IMR-90 (cell line): ENCODE results near the gene PHF21B. TPM values are rescaled to one million over a fixed set of nuclear protein-coding genes. Genes with fewer than 3 reads are reported as not detected.

Experiments
- ATAC-seq: fragments of 200-7000 bp; cut with Tn5 transposase; 2 replicates; pipeline ENCODE4 v1.9.1; 2020; ENCODE audit warnings: low read depth, mild to moderate bottlenecking, moderate library complexity
- BruUV-seq: library from RNA; stranded (reverse); fragments of 400-500 nt; replicated peaks from 2 replicates; lab custom pipeline; 2021; lab: Mats Ljungman, UMichigan
- CTCF ChIA-PET: fragments of 300-600 bp; formaldehyde crosslinking; extraction: SDS; loops from one replicate; lab custom pipeline; 2021; ENCODE audit warnings: antibody characterized with exemption; lab: Yijun Ruan, JAX
- POLR2A ChIA-PET: fragments of 300-600 bp; sonication (Branson Sonifier 250); formaldehyde crosslinking; loops from one replicate; lab custom pipeline; 2022; ENCODE audit warnings: antibody characterized with exemption; ENCODE audit not compliant: unreplicated experiment; lab: Charles Lee
- DNase-seq: peaks from one replicate; pipeline ENCODE4 v3.0.0; 2013
- H2AFZ ChIP-seq: replicated peaks from 2 replicates; pipeline ENCODE3; 2013; ENCODE audit warnings: low read length, mild to moderate bottlenecking; ENCODE audit not compliant: poor library complexity
- H2AK5ac ChIP-seq: 2 replicates; pipeline ENCODE4 v1.6.1; 2013; ENCODE audit warnings: low read depth, low read length, inconsistent platforms
- H2AK9ac ChIP-seq: replicated peaks from 2 replicates; pipeline ENCODE3; 2013; ENCODE audit warnings: mild to moderate bottlenecking, low read depth, low read length, moderate library complexity; ENCODE audit not compliant: poor library complexity
- H2BK120ac ChIP-seq: 2 replicates; pipeline ENCODE4 v1.6.1; 2013; ENCODE audit warnings: low read depth, low read length, inconsistent platforms
- H2BK15ac ChIP-seq: 3 replicates; pipeline ENCODE4 v1.6.1; 2013; ENCODE audit warnings: low read depth, low read length, inconsistent platforms
- H2BK20ac ChIP-seq: 2 replicates; pipeline ENCODE4 v1.6.1; 2013; ENCODE audit warnings: low read depth, mild to moderate bottlenecking, inconsistent platforms, low read length, moderate library complexity
- H2BK5ac ChIP-seq: 2 replicates; pipeline ENCODE4 v1.6.1; 2013; ENCODE audit warnings: mild to moderate bottlenecking, low read depth, low read length, inconsistent platforms; ENCODE audit not compliant: poor library complexity, severe bottlenecking
- H3K14ac ChIP-seq: replicated peaks from 2 replicates; pipeline ENCODE4 v1.6.1; 2013; ENCODE audit warnings: low read depth, low read length, inconsistent platforms
- H3K18ac ChIP-seq: 2 replicates; pipeline ENCODE4 v1.6.1; 2013; ENCODE audit warnings: low read depth, low read length, control low read depth
- H3K23ac ChIP-seq: 2 replicates; pipeline ENCODE4 v1.6.1; 2013; ENCODE audit warnings: low read depth, low read length, inconsistent platforms
- H3K27ac ChIP-seq: 2 replicates; pipeline ENCODE4 v1.5.1; 2013; ENCODE audit warnings: mild to moderate bottlenecking, control low read depth, low read length; ENCODE audit not compliant: insufficient read depth
- H3K27me3 ChIP-seq: 2 replicates; pipeline ENCODE4 v1.6.1; 2013; ENCODE audit warnings: low read length; ENCODE audit not compliant: control insufficient read depth, insufficient read depth
- H3K36me3 ChIP-seq: 2 replicates; pipeline ENCODE4 v1.6.1; 2013; ENCODE audit warnings: low read length, mixed read lengths; ENCODE audit not compliant: control insufficient read depth, insufficient read depth
- H3K4ac ChIP-seq: 2 replicates; pipeline ENCODE4 v1.6.1; 2013; ENCODE audit warnings: low read depth, low read length, inconsistent platforms
- H3K4me1 ChIP-seq: 2 replicates; pipeline ENCODE4 v1.6.1; 2013; ENCODE audit warnings: low read length, mixed read lengths; ENCODE audit not compliant: control insufficient read depth, insufficient read depth
- H3K4me2 ChIP-seq: 2 replicates; pipeline ENCODE4 v1.6.1; 2013; ENCODE audit warnings: low read depth, mild to moderate bottlenecking, control low read depth, low read length, moderate library complexity
- H3K4me3 ChIP-seq: 2 replicates; pipeline ENCODE4 v1.5.1; 2013; ENCODE audit warnings: low read depth, mild to moderate bottlenecking, control low read depth, low read length, moderate library complexity; ENCODE audit not compliant: insufficient read depth
- H3K56ac ChIP-seq: 2 replicates; pipeline ENCODE4 v1.6.1; 2013; ENCODE audit warnings: low read length, inconsistent platforms; ENCODE audit not compliant: insufficient read depth; ENCODE audit errors: extremely low read depth
- H3K79me1 ChIP-seq, 2 experiments: 2 replicates each; pipeline ENCODE4 v1.6.1; 2013; ENCODE audit warnings: low read length in 2 of 2, inconsistent platforms in 1 of 2, low read depth in 1 of 2
- H3K9ac ChIP-seq: 2 replicates; pipeline ENCODE4 v1.6.1; 2013; ENCODE audit warnings: low read depth, low read length, control low read depth
- H3K9me1 ChIP-seq: 2 replicates; pipeline ENCODE4 v1.6.1; 2013; ENCODE audit warnings: low read length, inconsistent platforms; ENCODE audit not compliant: insufficient read depth
- H3K9me3 ChIP-seq: 2 replicates; pipeline ENCODE4 v1.6.1; 2013; ENCODE audit warnings: low read length; ENCODE audit not compliant: control insufficient read depth, insufficient read depth
- H4K20me1 ChIP-seq: 2 replicates; pipeline ENCODE4 v1.6.1; 2013; ENCODE audit warnings: low read length, inconsistent platforms; ENCODE audit not compliant: insufficient read depth
- H4K5ac ChIP-seq: 2 replicates; pipeline ENCODE4 v1.6.1; 2013; ENCODE audit warnings: mild to moderate bottlenecking, low read depth, low read length, control low read depth
- H4K8ac ChIP-seq, 2 experiments: 2 replicates each; pipeline ENCODE4 v1.6.1; 2013; ENCODE audit warnings: low read depth in 2 of 2, low read length in 2 of 2, control low read depth in 1 of 2, inconsistent platforms in 1 of 2
- H4K91ac ChIP-seq: 2 replicates; pipeline ENCODE4 v1.6.1; 2013; ENCODE audit warnings: low read depth, low read length, inconsistent platforms; ENCODE audit not compliant: insufficient read depth
- BHLHE40 ChIP-seq: fragments of 150-350 bp; IDR thresholded peaks from 2 replicates; pipeline ENCODE4 v1.6.1; 2016; ENCODE audit warnings: mild to moderate bottlenecking, low read depth, low read length
- CEBPB ChIP-seq: IDR thresholded peaks from 2 replicates; pipeline ENCODE4 v1.6.1; 2012; ENCODE audit warnings: low read depth, low read length, improper control_type of control experiment
- MAFK ChIP-seq: IDR thresholded peaks from 2 replicates; pipeline ENCODE4 v1.6.1; 2012; ENCODE audit warnings: low read depth, low read length, improper control_type of control experiment
- MAZ ChIP-seq: IDR thresholded peaks from 2 replicates; pipeline ENCODE4 v1.6.1; 2012; ENCODE audit warnings: low read depth, mild to moderate bottlenecking, low read length, improper control_type of control experiment, moderate library complexity, borderline replicate concordance
- MXI1 ChIP-seq: IDR thresholded peaks from 2 replicates; pipeline ENCODE4 v1.6.1; 2012; ENCODE audit warnings: low read depth, mild to moderate bottlenecking, low read length, moderate library complexity, borderline replicate concordance
- NFE2L2 ChIP-seq: fragments of 150-350 bp; IDR thresholded peaks from 2 replicates; pipeline ENCODE4 v1.6.1; 2016; ENCODE audit warnings: low read depth, mild to moderate bottlenecking, low read length
- RAD21 ChIP-seq: IDR thresholded peaks from 2 replicates; pipeline ENCODE4 v1.6.1; 2012; ENCODE audit warnings: low read length, improper control_type of control experiment
- RCOR1 ChIP-seq: IDR thresholded peaks from 2 replicates; pipeline ENCODE4 v1.6.1; 2012; ENCODE audit warnings: mild to moderate bottlenecking, low read length, improper control_type of control experiment; ENCODE audit not compliant: insufficient replicate concordance
- RFX5 ChIP-seq: IDR thresholded peaks from 2 replicates; pipeline ENCODE4 v1.8.0; 2012; ENCODE audit warnings: low read depth, mild to moderate bottlenecking, low read length, moderate library complexity
- WGBS, 2 experiments: methylation state at CpG; one replicate each; pipeline versions ENCODE4 v1.1.5 to v1.1.7; 2013; ENCODE audit warnings: missing lambda C conversion rate in 2 of 2; ENCODE audit not compliant: insufficient read length in 1 of 2; ENCODE audit errors: extremely low coverage in 2 of 2; 5-methylcytosine and 5-hydroxymethylcytosine counted together
- dilution Hi-C: fragments of 300-500 bp; cut with HindIII; formaldehyde crosslinking; loops from one replicate; pipeline ENCODE4 v1.14.3; 2018; ENCODE audit warnings: low sequenced_read_pairs; ENCODE audit not compliant: unreplicated experiment
- in situ Hi-C: fragments of 300-500 bp; cut with MboI; formaldehyde crosslinking; loops from 3 replicates; pipeline ENCODE4 v1.14.3; 2019; ENCODE audit warnings: low sequenced_read_pairs, inconsistent platforms, mixed read lengths
- intact Hi-C: fragments of 100-400 bp; cut with micrococcal nuclease; formaldehyde crosslinking; loops from 2 replicates; pipeline ENCODE4 v1.10.0; 2022
- polyA plus RNA-seq, 3 experiments: library from polyadenylated mRNA; depleted of rRNA; stranded (reverse); fragments of >200 nt; gene quantifications; 2 replicates each; pipeline ENCODE4 v1.2.3, GENCODE V29; 2012; ENCODE audit warnings: low replicate concordance in 1 of 3
- total RNA-seq: library from RNA; depleted of rRNA; stranded (reverse); fragments of >200 nt; gene quantifications from 2 replicates; pipeline ENCODE4 v1.2.3, GENCODE V29; 2012
- TF ChIP-seq, protein P1 (sequence below): fragments of 150-350 bp; IDR thresholded peaks from 2 replicates; pipeline ENCODE4 v1.6.1; 2017; ENCODE audit warnings: mild to moderate bottlenecking, antibody characterized with exemption, low read length, low read depth
- TF ChIP-seq, protein P2 (sequence below): conservative IDR thresholded peaks from 2 replicates; pipeline ENCODE4 v1.5.1; 2012; ENCODE audit warnings: mild to moderate bottlenecking, low read depth, low read length, improper control_type of control experiment

PHF21B gene
- total and polyA plus RNA-seq, 2 of the 4 experiments (the other 2 are of a cell fraction), result 0.02 TPM; not detected in 1

DNA sequence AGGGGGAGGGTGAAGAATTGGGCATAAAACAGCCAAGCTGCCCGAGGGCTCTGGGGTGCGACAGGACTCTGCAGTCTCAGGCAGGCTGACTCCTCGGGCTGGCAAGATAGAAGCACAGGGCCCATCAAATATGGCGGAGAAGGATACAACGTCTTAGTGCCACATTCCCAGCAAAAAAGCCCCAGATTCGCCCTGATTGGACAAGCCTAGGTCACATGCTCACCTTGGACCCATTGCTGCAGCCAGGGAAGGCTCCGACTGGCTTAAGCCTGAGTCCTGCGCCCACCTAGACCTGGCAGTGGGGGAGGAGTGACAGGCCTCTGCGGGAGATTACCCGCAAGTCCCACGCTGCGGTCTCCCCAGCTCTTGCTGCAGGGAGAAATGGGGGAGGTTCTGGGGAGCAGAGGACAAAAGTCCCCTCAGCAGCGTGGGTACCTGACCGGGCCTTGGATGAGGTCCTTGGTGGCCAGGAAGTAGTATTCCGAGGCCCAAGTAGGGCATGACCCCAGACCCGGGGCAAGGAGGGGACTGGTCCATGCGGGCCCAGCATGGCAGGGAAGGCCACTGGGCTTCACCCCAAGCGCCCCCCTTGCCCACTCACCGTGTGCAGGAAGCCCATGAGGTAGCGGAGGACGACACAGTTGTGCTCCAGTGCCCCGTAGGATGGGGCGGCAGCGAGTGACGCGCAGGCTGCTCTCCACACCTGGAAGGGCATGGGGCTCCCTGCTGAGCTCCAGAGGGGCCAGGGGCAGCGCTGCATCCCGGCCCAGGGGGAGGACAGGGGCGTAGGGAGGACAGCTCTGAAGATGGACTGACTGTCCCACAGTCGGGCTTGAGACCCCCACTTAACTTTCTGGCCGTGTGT is 144.4 kb downstream of the PHF21B start (continued):
- no peak for TF ChIP-seq NFE2L2

DNA sequence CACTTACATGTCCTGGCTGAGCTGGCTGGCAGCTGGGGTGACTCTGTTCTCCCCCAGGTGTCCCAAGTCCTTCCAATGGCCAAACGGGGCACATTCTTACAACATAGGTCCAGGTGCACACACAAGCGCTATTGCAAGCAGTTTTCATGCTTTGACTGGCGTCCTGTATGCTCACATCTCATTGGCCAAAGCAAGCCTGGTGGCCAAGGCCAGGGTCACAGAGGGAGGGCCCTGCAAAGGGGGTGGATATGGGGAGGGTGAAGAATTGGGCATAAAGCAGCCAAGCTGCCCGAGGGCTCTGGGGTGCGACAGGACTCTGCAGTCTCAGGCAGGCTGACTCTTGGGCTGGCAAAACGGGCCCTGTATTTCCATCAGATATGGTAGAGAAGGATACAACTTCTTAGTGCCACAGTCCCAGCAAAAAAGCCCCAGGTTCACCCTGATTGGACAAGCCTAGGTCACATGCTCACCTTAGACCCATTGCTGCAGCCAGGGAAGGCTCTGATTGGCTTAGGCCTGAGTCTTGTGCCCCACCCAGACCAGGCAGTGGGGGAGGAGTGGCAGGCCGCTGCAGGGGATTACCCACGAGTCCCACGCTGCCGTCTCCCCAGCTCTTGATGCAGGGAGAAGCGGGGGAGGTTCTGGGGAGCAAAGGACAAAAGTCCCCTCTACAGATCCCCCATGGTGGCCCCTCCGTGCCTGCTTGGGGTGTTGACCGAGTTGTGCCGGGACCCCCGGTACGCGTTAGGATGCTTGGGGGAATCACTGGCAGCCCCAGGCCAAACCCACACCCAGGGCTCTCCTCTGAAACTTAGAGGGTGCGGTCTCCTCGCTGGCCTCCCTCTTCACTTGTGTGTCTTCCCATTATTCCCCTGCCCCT is 146.6 kb downstream of the PHF21B start:
- no peak overlapping the region for H2BK120ac ChIP-seq
- in situ Hi-C loops, result no loop called here
- no peak overlapping the region for H2BK20ac ChIP-seq
- H4K20me1 ChIP-seq, result no peaks in the 10 kb centered on the region
- H3K23ac ChIP-seq, result no peak overlapping the region
- no peak overlapping the region for H3K14ac ChIP-seq
- H3K4me1 ChIP-seq, result no peaks in the 10 kb centered on the region
- H3K36me3 ChIP-seq, result no peaks in the 10 kb centered on the region
- ChIA-PET POLR2A (no interaction called here), CTCF (no interaction called here)
- no peak for DNase-seq
- H4K91ac ChIP-seq, result no peak overlapping the region
- no peak for ATAC-seq
- H2AFZ ChIP-seq, result no peak overlapping the region
- H2AK9ac ChIP-seq, result no peak overlapping the region
- H3K4me3 ChIP-seq, result no peak overlapping the region
- H3K9me3 ChIP-seq, result no peaks in the 10 kb centered on the region
- H2AK5ac ChIP-seq, result no peak overlapping the region
- H3K56ac ChIP-seq, result no peak overlapping the region
- H2BK15ac ChIP-seq, result no peak overlapping the region
- H4K5ac ChIP-seq, result no peak overlapping the region
- no peaks in the 10 kb centered on the region for H3K9me1 ChIP-seq
- no TSS peak for BruUV-seq
- no peaks in the 10 kb centered on the region; the same call in 1 of the 2 replicates for H3K27me3 ChIP-seq
- WGBS, 2 experiments, result 94% methylated on average over 6 of the region's 19 CpGs; no CpG with 5 or more reads in 1 of the 2 experiments
- H2BK5ac ChIP-seq, result no peak overlapping the region
- intact Hi-C loops, result no loop called here
- no peak overlapping the region for H3K4me2 ChIP-seq
- H4K8ac ChIP-seq, result no peak overlapping the region
- no peaks in the 10 kb centered on the region for H3K79me1 ChIP-seq
- H3K27ac ChIP-seq, result no peak overlapping the region
- H3K9ac ChIP-seq, result no peak overlapping the region
- H3K18ac ChIP-seq, result no peak overlapping the region
- H3K4ac ChIP-seq, result no peak overlapping the region
- dilution Hi-C loops, result no loop called here
- TF ChIP-seq CEBPB (no peak), RCOR1 (no peak), BHLHE40 (no peak), RAD21 (no peak), NFE2L2 (no peak), MAFK (no peak), MAZ (no peak), RFX5 (no peak), MXI1 (no peak)
- TF ChIP-seq, protein P1, sequence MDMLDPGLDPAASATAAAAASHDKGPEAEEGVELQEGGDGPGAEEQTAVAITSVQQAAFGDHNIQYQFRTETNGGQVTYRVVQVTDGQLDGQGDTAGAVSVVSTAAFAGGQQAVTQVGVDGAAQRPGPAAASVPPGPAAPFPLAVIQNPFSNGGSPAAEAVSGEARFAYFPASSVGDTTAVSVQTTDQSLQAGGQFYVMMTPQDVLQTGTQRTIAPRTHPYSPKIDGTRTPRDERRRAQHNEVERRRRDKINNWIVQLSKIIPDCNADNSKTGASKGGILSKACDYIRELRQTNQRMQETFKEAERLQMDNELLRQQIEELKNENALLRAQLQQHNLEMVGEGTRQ, result no peak; the same call in 1 of the 2 replicates
- TF ChIP-seq, protein P2, sequence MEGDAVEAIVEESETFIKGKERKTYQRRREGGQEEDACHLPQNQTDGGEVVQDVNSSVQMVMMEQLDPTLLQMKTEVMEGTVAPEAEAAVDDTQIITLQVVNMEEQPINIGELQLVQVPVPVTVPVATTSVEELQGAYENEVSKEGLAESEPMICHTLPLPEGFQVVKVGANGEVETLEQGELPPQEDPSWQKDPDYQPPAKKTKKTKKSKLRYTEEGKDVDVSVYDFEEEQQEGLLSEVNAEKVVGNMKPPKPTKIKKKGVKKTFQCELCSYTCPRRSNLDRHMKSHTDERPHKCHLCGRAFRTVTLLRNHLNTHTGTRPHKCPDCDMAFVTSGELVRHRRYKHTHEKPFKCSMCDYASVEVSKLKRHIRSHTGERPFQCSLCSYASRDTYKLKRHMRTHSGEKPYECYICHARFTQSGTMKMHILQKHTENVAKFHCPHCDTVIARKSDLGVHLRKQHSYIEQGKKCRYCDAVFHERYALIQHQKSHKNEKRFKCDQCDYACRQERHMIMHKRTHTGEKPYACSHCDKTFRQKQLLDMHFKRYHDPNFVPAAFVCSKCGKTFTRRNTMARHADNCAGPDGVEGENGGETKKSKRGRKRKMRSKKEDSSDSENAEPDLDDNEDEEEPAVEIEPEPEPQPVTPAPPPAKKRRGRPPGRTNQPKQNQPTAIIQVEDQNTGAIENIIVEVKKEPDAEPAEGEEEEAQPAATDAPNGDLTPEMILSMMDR, result no peak
